Stimulated activated memory B cell treated with anti-CD40 and anti-IgM and Interleukin-4, amounts not matched to agents 10 μg/mL and 1 μg/mL and 100 μg/mL, for 72 hours (primary cell): ENCODE measurements around the gene CORIN.
A peak's percentile ranks its signal among the peaks of the same experiment; 100 is the strongest.
"Not testable (repeated sequence)": the region's sequence is repeated elsewhere in the genome, so short reads cannot be mapped to it uniquely, and the experiment has no call there.

ENCODE experiments used
- ATAC-seq: fragments of 150-1000 bp; cut with Tn5 transposase; 2 replicates; pipeline ENCODE4 v1.10.0; 2021
- H3K27ac Mint-ChIP-seq: one replicate; pipeline ENCODE4 v1.8.0; 2022; ENCODE audit warnings: mild to moderate bottlenecking, mixed read lengths
- H3K27me3 Mint-ChIP-seq: one replicate; pipeline ENCODE4 v1.8.0; 2022; ENCODE audit warnings: mixed read lengths
- H3K36me3 Mint-ChIP-seq: one replicate; pipeline ENCODE4 v1.8.0; 2022; ENCODE audit warnings: mixed read lengths
- H3K4me1 Mint-ChIP-seq: one replicate; pipeline ENCODE4 v1.8.0; 2022; ENCODE audit warnings: mixed read lengths
- H3K4me3 Mint-ChIP-seq: one replicate; pipeline ENCODE4 v1.8.0; 2022; ENCODE audit warnings: mild to moderate bottlenecking, moderate library complexity, mixed read lengths
- H3K9me3 Mint-ChIP-seq: one replicate; pipeline ENCODE4 v1.8.0; 2022; ENCODE audit warnings: mixed read lengths

The CORIN gene

GRCh38 chr4:47598320-47598719 lies 239.5 kb downstream of the CORIN start:
- peaks cover 23% of the 10 kb centered on the region for H3K36me3 Mint-ChIP-seq
- H3K4me1 Mint-ChIP-seq, result no peaks in the 10 kb centered on the region
- H3K4me3 Mint-ChIP-seq, result no peak overlapping the region
- ATAC-seq, result no peak
- H3K27ac Mint-ChIP-seq, result no peak overlapping the region
- H3K27me3 Mint-ChIP-seq, result no peaks in the 10 kb centered on the region
- no peaks in the 10 kb centered on the region for H3K9me3 Mint-ChIP-seq

DNA sequence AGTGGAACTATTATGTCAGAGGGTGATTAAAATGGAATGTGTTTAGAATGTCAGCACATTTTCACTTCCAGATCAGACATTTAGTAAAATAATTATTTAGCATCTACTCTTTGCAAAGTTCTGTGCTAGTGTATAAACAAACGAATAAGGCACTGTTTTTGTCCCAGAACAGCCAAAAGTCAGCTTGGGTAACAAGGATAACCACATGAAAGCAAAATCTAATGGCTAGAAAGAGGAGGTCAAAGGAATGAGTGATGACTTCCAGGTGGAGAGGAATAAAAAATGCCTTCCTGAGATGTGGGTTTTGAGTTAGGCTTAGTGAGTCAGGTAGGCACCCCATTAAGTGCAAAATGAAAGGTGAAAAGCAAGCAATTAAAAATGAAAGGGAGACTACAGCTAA lies 240.2 kb downstream of the CORIN start:
- H3K27me3 Mint-ChIP-seq, result no peaks in the 10 kb centered on the region
- peaks cover 16% of the 10 kb centered on the region for H3K36me3 Mint-ChIP-seq
- no peaks in the 10 kb centered on the region for H3K9me3 Mint-ChIP-seq
- no peak for ATAC-seq
- no peaks in the 10 kb centered on the region for H3K4me1 Mint-ChIP-seq
- H3K27ac Mint-ChIP-seq, result no peak overlapping the region
- H3K4me3 Mint-ChIP-seq, result no peak overlapping the region

GRCh38 chr4:47590325-47590724 lies 247.5 kb downstream of the CORIN start:
- H3K27ac Mint-ChIP-seq, result no peak overlapping the region
- no peak overlapping the region for H3K4me3 Mint-ChIP-seq
- H3K9me3 Mint-ChIP-seq, result peaks cover 10% of the 10 kb centered on the region
- H3K36me3 Mint-ChIP-seq, result peaks cover 56% of the 10 kb centered on the region
- no peaks in the 10 kb centered on the region for H3K27me3 Mint-ChIP-seq
- H3K4me1 Mint-ChIP-seq, result no peaks in the 10 kb centered on the region
- no peak for ATAC-seq

GRCh38 chr4:47579235-47579634 lies 258.6 kb downstream of the CORIN start:
- H3K4me1 Mint-ChIP-seq, result no peaks in the 10 kb centered on the region
- H3K36me3 Mint-ChIP-seq, result peaks cover 79% of the 10 kb centered on the region

GRCh38 chr4:47577779-47578553 lies 259.9 kb downstream of the CORIN start:
- Mint-ChIP-seq H3K4me3 (no peak overlapping the region), H3K27ac (no peak overlapping the region), H3K27me3 (no peaks in the 10 kb centered on the region), H3K4me1 (no peaks in the 10 kb centered on the region), H3K36me3 (peaks cover 86% of the 10 kb centered on the region), H3K9me3 (no peaks in the 10 kb centered on the region)
- ATAC-seq, result no peak

More at GRCh38 chr4:47579235-47579634, 258.6 kb downstream of the CORIN start:
- no peak for ATAC-seq
- Mint-ChIP-seq H3K4me3 (no peak overlapping the region), H3K9me3 (no peaks in the 10 kb centered on the region), H3K27ac (no peak overlapping the region), H3K27me3 (no peaks in the 10 kb centered on the region)

GRCh38 chr4:47572981-47573380 lies 264.9 kb downstream of the CORIN start:
- Mint-ChIP-seq H3K9me3 (no peaks in the 10 kb centered on the region), H3K27me3 (no peaks in the 10 kb centered on the region), H3K36me3 (peaks cover 72% of the 10 kb centered on the region), H3K4me3 (no peak overlapping the region), H3K4me1 (peaks cover 5% of the 10 kb centered on the region), H3K27ac (no peak overlapping the region)
- no peak for ATAC-seq

DNA sequence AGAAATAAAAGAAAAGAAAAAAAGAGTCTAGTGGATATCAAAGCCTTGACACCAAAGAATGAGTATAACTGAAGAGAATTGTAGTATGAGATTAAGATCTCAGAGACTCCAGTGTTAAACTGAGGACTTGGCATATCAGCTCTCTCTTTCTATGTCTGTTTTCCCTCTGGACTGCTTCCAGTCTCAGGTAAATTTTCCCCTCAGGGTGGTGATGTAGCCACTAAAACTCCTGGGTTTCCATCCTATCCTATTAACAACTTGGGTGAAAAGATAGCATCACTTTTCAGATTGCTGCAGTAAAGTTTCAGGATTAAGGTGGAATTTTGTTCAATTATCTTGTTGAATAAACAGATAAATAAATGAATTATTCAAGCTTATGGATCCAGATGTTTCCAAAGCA lies 267.1 kb downstream of the CORIN start:
- Mint-ChIP-seq H3K27ac (no peak overlapping the region), H3K9me3 (no peaks in the 10 kb centered on the region), H3K36me3 (peaks cover 57% of the 10 kb centered on the region), H3K27me3 (no peaks in the 10 kb centered on the region), H3K4me1 (peaks cover 5% of the 10 kb centered on the region), H3K4me3 (no peak overlapping the region)
- no peak for ATAC-seq

DNA sequence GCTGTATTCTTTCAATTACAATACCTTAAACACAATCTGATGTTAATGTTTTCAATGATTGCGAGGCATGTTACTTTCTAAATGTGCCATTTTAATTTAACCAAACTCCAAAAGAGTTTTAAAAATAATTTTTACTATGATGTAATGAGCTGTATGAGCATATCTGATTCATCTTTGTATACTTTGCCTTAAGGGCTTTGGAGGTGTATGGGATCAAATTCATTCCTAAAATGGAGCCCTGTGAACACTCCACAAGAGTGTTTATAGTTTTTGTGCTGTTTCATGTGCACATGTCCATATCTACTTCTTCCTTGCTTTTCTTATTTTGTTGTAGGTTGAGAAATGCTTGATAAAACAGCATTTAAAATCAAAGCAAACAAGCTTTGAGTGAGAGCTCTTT lies 270.4 kb downstream of the CORIN start:
- H3K27me3 Mint-ChIP-seq, result no peaks in the 10 kb centered on the region
- no peak for ATAC-seq
- peaks cover 31% of the 10 kb centered on the region for H3K36me3 Mint-ChIP-seq

GRCh38 chr4:47566969-47567368 lies 270.9 kb downstream of the CORIN start:
- no peaks in the 10 kb centered on the region for H3K27me3 Mint-ChIP-seq
- ATAC-seq, result no peak
- peaks cover 18% of the 10 kb centered on the region for H3K4me1 Mint-ChIP-seq
- no peak overlapping the region for H3K4me3 Mint-ChIP-seq
- no peak overlapping the region for H3K27ac Mint-ChIP-seq
- H3K36me3 Mint-ChIP-seq, result peaks cover 25% of the 10 kb centered on the region
- no peaks in the 10 kb centered on the region for H3K9me3 Mint-ChIP-seq

More for the DNA sequence above, 270.4 kb downstream of the CORIN start:
- Mint-ChIP-seq H3K4me3 (no peak overlapping the region), H3K27ac (no peak overlapping the region), H3K4me1 (peaks cover 18% of the 10 kb centered on the region), H3K9me3 (no peaks in the 10 kb centered on the region)

DNA sequence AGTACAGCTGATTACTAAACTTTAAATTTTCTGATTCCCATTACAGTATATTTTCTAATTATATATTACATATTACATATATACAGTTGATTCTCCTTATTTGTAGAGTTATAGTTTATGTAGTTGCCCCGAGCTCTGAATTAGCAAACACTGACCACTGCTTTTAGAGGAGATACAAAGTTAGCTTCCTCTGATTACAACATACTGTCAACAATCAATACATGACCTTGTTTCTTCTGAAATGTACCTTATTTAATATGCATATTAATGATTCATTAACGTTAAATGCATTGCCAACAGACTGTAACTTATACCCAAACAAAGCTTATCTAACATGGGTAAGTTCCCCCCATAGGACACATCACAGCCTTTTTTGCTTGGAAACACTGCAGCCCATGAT lies 271.3 kb downstream of the CORIN start:
- ATAC-seq, result no peak
- H3K27me3 Mint-ChIP-seq, result no peaks in the 10 kb centered on the region
- peaks cover 23% of the 10 kb centered on the region for H3K36me3 Mint-ChIP-seq
- no peak overlapping the region for H3K4me3 Mint-ChIP-seq
- H3K9me3 Mint-ChIP-seq, result no peaks in the 10 kb centered on the region
- no peak overlapping the region for H3K27ac Mint-ChIP-seq
- H3K4me1 Mint-ChIP-seq, result peaks cover 15% of the 10 kb centered on the region

DNA sequence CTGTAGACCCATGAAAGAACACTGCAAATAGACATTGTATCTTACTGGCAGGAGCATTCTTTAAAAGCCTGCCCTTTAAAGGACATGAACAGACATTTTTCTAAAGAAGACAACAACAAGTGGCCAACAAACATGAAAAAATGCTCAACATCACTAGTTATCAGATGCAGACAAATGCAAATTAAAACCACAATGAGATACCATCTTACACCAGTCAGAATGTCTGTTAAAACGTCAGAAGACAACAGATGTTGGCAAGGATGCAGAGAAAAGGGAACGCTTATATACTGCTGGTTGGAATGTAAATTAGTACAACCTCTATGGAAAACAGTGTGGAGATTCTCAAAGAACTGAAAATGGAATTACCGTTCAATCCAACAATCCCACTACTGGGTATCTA lies 275.6 kb downstream of the CORIN start:
- H3K27ac Mint-ChIP-seq, result no peak overlapping the region
- no peak overlapping the region for H3K4me3 Mint-ChIP-seq
- no peaks in the 10 kb centered on the region for H3K9me3 Mint-ChIP-seq
- no peak for ATAC-seq
- peaks cover 28% of the 10 kb centered on the region for H3K36me3 Mint-ChIP-seq
- H3K4me1 Mint-ChIP-seq, result peaks cover 12% of the 10 kb centered on the region
- no peaks in the 10 kb centered on the region for H3K27me3 Mint-ChIP-seq

DNA sequence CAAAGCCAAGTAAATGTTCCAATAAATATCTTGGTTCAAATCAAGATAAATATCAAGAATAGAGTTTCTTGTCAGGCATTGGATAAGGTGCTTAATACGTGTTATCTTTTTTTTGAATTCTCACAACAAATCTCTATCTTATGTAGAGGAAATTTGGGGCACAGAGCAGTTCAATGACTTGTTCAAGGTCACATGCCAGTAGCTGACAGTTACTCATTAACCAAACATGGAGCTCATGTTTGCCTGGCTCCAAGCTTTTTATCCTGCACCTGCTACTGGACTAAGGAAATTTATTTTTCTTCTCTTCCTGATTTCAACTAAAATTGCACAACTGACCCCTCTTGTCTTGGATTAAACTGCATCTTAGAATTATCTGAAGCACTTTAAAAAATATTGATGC lies 276.5 kb downstream of the CORIN start:
- no peak for ATAC-seq
- no peaks in the 10 kb centered on the region for H3K27me3 Mint-ChIP-seq
- no peaks in the 10 kb centered on the region for H3K9me3 Mint-ChIP-seq
- H3K4me3 Mint-ChIP-seq, result no peak overlapping the region
- H3K27ac Mint-ChIP-seq, result no peak overlapping the region
- peaks cover 28% of the 10 kb centered on the region for H3K36me3 Mint-ChIP-seq
- peaks cover 12% of the 10 kb centered on the region for H3K4me1 Mint-ChIP-seq

GRCh38 chr4:47560682-47561081 lies 277.2 kb downstream of the CORIN start:
- H3K4me3 Mint-ChIP-seq, result no peak overlapping the region
- peaks cover 28% of the 10 kb centered on the region for H3K36me3 Mint-ChIP-seq
- no peak overlapping the region for H3K27ac Mint-ChIP-seq
- H3K4me1 Mint-ChIP-seq, result peaks cover 12% of the 10 kb centered on the region
- no peaks in the 10 kb centered on the region for H3K27me3 Mint-ChIP-seq
- H3K9me3 Mint-ChIP-seq, result no peaks in the 10 kb centered on the region
- ATAC-seq, result no peak

- Mint-ChIP-seq H3K4me1 (no peaks in the 10 kb centered on the region), H3K27ac (no peak overlapping the region), H3K27me3 (no peaks in the 10 kb centered on the region), H3K9me3 (no peaks in the 10 kb centered on the region), H3K36me3 (peaks cover 38% of the 10 kb centered on the region), H3K4me3 (no peak overlapping the region)
- ATAC-seq, result no peak
Observed at GRCh38 chr4:47557255-47557654, 280.6 kb downstream of the CORIN start.

DNA sequence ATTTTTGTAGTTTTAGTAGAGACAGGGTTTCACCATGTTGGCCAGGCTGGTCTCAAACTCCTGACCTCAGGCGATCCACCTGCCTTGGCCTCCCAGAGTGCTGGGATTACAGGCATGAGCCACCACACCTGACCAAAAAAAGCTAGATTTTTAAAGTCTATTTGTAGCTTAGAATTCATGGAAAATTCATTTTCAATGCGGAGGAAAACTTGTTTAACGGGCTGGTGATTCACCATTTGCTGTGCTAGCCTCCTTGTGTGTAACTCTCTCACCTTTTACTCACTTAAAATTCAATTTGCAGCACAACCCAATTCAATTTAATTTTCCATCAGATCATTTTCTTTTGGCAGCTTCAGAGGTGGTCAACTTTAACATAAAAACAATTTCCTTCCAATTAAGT lies 281.9 kb downstream of the CORIN start:
- H3K27ac Mint-ChIP-seq, result not testable (repeated sequence)

GRCh38 chr4:47553329-47554125 lies 284.3 kb downstream of the CORIN start:
- H3K4me1 Mint-ChIP-seq, result no peaks in the 10 kb centered on the region
- peaks cover 43% of the 10 kb centered on the region for H3K36me3 Mint-ChIP-seq
- peaks cover 3% of the 10 kb centered on the region for H3K9me3 Mint-ChIP-seq
- no peak overlapping the region for H3K4me3 Mint-ChIP-seq
- ATAC-seq, result no peak
- H3K27me3 Mint-ChIP-seq, result no peaks in the 10 kb centered on the region
- H3K27ac Mint-ChIP-seq, result peak overlapping the region; percentile 15

More for the DNA sequence above, 281.9 kb downstream of the CORIN start:
- H3K27me3 Mint-ChIP-seq, H3K4me1 Mint-ChIP-seq, H3K9me3 Mint-ChIP-seq, ATAC-seq, H3K4me3 Mint-ChIP-seq: not testable (repeated sequence)
- peaks cover 32% of the 10 kb centered on the region for H3K36me3 Mint-ChIP-seq
